BE2C (cell line): ENCODE data around the gene PAEP.

ENCODE experiments used
- DNase-seq: peaks from one replicate; pipeline ENCODE4 v3.0.0-alpha.2; 2020
- H3K27me3 ChIP-seq: fragments of 250-450 bp; sonication (Bioruptor Pico); 2 replicates; pipeline ENCODE4 v1.5.1; 2020; ENCODE audit warnings: mild to moderate bottlenecking
- H3K36me3 ChIP-seq: fragments of 250-450 bp; sonication (Bioruptor Pico); 2 replicates; pipeline ENCODE4 v1.5.1; 2020; ENCODE audit warnings: mild to moderate bottlenecking
- H3K4me1 ChIP-seq: fragments of 250-450 bp; sonication (Bioruptor Pico); 2 replicates; pipeline ENCODE4 v1.5.1; 2020
- H3K4me3 ChIP-seq: 2 replicates; pipeline ENCODE4 v1.5.1; 2011; ENCODE audit warnings: low read depth, low read length
- H3K9me3 ChIP-seq: fragments of 250-450 bp; sonication (Bioruptor Pico); 2 replicates; pipeline ENCODE4 v1.5.1; 2020
- TF ChIP-seq, protein P1 (sequence below): IDR thresholded peaks from 2 replicates; pipeline ENCODE4 v1.5.1; 2012; ENCODE audit warnings: mild to moderate bottlenecking, low read depth, low read length

PAEP gene

DNA sequence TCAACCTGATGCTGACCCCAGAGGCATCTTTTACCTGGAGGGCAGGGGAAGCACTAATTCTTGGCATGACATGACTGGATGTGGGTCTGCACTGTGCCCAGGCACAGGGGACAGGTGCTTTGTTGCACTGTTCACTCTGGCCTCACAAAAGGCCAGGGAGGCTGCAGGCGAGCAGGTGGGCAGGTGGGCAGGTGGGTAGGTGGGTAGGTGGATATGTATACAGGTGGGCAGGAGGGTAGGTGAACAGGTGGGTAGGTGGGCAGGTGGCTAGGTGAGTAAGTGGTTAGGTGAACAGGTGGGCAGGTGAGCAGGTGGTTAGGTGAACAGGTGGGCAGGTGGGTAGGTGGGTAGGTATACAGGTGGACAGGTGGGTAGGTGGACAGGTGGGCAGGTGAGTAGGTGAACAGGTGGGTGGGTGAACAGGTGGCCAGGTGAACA, 1.5 kb downstream of the PAEP start:
- Histone ChIP-seq H3K27me3 (no peaks in the 10 kb centered on the region), H3K4me1 (no peaks in the 10 kb centered on the region), H3K36me3 (no peaks in the 10 kb centered on the region), H3K4me3 (no peak overlapping the region), H3K9me3 (no peaks in the 10 kb centered on the region; the same call in 1 of the 2 replicates)
- TF ChIP-seq, protein P1, sequence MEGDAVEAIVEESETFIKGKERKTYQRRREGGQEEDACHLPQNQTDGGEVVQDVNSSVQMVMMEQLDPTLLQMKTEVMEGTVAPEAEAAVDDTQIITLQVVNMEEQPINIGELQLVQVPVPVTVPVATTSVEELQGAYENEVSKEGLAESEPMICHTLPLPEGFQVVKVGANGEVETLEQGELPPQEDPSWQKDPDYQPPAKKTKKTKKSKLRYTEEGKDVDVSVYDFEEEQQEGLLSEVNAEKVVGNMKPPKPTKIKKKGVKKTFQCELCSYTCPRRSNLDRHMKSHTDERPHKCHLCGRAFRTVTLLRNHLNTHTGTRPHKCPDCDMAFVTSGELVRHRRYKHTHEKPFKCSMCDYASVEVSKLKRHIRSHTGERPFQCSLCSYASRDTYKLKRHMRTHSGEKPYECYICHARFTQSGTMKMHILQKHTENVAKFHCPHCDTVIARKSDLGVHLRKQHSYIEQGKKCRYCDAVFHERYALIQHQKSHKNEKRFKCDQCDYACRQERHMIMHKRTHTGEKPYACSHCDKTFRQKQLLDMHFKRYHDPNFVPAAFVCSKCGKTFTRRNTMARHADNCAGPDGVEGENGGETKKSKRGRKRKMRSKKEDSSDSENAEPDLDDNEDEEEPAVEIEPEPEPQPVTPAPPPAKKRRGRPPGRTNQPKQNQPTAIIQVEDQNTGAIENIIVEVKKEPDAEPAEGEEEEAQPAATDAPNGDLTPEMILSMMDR, result no peak
- DNase-seq, result no peak

DNA sequence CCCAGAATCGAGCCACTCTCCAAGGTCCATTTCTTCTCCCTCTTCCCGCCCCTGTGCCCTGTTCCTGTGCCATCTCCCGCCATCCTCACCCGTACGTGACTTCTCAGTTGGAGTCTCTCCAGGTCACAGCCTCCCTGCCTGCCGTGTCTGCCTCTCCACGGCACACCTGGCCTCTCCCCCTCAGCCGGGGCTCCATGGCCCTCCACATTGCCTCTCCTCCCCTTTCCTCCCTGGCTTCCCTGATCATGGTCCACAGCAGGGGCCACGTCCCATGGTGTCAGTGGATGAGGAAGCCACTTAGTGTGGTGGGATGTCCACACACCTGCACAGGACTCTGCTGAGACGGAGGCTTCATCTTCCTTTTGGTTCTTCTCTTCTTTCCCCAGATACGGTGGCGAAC, 2.3 kb downstream of the PAEP start:
- Histone ChIP-seq H3K9me3 (no peaks in the 10 kb centered on the region; the same call in 1 of the 2 replicates), H3K4me1 (no peaks in the 10 kb centered on the region), H3K36me3 (no peaks in the 10 kb centered on the region), H3K4me3 (no peak overlapping the region), H3K27me3 (no peaks in the 10 kb centered on the region)
- no peak for DNase-seq
- TF ChIP-seq, protein P1, result no peak

DNA sequence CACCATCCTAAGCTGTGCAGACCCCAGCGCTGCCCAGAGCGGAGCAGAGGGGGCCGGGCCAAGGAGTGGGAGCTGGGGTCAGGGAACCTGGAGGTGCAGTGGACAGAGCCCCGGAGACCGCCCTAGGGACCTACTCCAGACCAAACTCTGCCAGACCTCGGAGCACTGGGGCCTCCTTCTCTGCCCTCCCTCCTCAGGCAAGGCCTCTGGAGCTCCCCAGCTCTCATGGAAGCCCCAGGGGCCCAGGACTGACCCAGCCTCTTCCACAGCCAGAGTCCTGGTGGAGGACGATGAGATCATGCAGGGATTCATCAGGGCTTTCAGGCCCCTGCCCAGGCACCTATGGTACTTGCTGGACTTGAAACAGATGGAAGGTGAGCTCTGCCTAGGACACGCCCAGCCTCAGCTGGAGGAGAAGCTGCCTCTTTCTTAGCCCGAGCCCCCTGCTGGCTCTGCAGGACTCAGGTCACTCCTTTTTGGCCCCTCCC, 3.6 kb downstream of the PAEP start:
- H3K36me3 ChIP-seq, result no peaks in the 10 kb centered on the region

DNA sequence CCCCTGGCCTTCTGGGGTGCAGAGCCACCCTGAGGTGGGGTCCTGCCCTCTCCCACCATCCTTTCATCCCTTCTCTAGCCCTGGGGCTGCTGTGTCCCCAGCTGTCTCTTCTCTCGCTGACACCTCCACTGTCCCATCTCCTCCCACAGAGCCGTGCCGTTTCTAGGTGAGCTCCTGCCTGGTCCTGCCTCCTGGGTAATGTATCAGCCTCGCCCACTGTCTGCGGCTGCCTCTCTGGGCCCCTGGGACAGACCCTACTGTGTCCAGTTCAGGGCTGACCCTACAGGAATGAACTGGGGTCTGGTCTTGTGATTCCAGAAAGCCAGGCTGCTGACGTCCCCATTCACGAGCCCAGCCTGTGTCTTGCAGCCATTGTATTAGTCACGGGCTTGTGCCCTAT, 4.1 kb downstream of the PAEP start:
- TF ChIP-seq, protein P1, result no peak
- DNase-seq, result no peak
- H3K9me3 ChIP-seq, result no peaks in the 10 kb centered on the region; the same call in 1 of the 2 replicates

More for the DNA sequence above, 3.6 kb downstream of the PAEP start:
- Histone ChIP-seq H3K4me1 (no peaks in the 10 kb centered on the region), H3K9me3 (no peaks in the 10 kb centered on the region; the same call in 1 of the 2 replicates), H3K27me3 (no peaks in the 10 kb centered on the region), H3K4me3 (no peak overlapping the region)
- TF ChIP-seq, protein P1, result no peak
- no peak for DNase-seq

DNA sequence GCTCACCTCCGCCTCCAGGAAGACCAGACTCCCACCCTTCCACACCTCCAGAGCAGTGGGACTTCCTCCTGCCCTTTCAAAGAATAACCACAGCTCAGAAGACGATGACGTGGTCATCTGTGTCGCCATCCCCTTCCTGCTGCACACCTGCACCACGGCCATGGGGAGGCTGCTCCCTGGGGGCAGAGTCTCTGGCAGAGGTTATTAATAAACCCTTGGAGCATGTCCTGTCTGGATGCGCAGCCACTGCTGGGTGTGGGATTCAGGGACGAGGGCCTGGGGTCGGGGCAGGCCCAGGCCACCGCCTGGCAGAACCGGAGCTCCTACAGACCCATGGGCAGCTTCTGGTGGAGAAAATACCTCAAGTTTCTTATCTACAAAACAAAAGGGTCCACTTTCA, 5.0 kb downstream of the PAEP start:
- Histone ChIP-seq H3K36me3 (no peaks in the 10 kb centered on the region), H3K9me3 (no peaks in the 10 kb centered on the region; the same call in 1 of the 2 replicates), H3K4me1 (no peaks in the 10 kb centered on the region; the same call in 1 of the 2 replicates), H3K4me3 (no peak overlapping the region), H3K27me3 (no peaks in the 10 kb centered on the region)
- TF ChIP-seq, protein P1, result no peak
- DNase-seq, result peak; percentile 42

More for the DNA sequence above, 4.1 kb downstream of the PAEP start:
- Histone ChIP-seq H3K36me3 (no peaks in the 10 kb centered on the region), H3K4me3 (no peak overlapping the region), H3K4me1 (no peaks in the 10 kb centered on the region; the same call in 1 of the 2 replicates), H3K27me3 (no peaks in the 10 kb centered on the region)

DNA sequence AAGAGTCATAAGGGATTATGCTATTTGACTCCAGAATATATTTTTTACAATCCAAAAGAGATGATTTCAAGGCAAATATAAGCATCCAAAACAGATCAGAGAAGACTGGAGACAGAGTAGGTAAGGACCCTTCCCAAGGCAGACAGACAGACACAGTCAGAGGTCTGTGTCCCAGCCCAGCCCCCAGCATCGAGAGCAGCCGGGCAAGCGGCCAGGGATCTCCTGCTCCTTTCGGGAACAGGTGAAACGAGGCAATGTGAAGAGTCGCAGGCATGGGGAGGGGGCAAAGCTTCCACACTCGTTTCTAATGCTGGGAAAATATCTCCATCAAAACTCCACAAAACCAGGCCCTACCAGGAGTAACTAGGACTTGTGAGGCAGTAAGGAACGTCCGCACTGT, 5.8 kb downstream of the PAEP start:
- DNase-seq, result no peak
- Histone ChIP-seq H3K27me3 (peaks cover 4% of the 10 kb centered on the region), H3K4me3 (no peak overlapping the region), H3K4me1 (no peaks in the 10 kb centered on the region; the same call in 1 of the 2 replicates), H3K36me3 (no peaks in the 10 kb centered on the region), H3K9me3 (no peaks in the 10 kb centered on the region; the same call in 1 of the 2 replicates)
- TF ChIP-seq, protein P1, result no peak
